SK-N-SH (cell line): Measurements from ENCODE around the gene CLASRP. TPM values are rescaled to one million over a fixed set of nuclear protein-coding genes. Genes with fewer than 3 reads are reported as not detected.

Experiments
- CTCF ChIA-PET: fragments of 300-600, 350-600 bp; formaldehyde crosslinking; extraction: SDS; loops from one replicate; lab custom pipeline; 2021; lab: Yijun Ruan, JAX
- POLR2A ChIA-PET: fragments of 350-600 bp; sonication (Branson Sonifier 250); formaldehyde crosslinking; extraction: SDS; loops from one replicate; lab custom pipeline; 2020; ENCODE audit warnings: antibody characterized with exemption, inconsistent platforms; lab: Yijun Ruan, JAX
- DNase-seq: peaks from one replicate; pipeline ENCODE4 v3.0.0; 2012
- H2AFZ ChIP-seq: fragments of 200-600 bp; sonication (generic); 2 replicates; pipeline ENCODE4 v1.8.1; 2016; ENCODE audit warnings: antibody characterized with exemption, mild to moderate bottlenecking, low read depth
- H3F3A ChIP-seq: fragments of 200-600 bp; sonication (generic); replicated peaks from 2 replicates; pipeline ENCODE3; 2016; ENCODE audit warnings: antibody characterized with exemption, mild to moderate bottlenecking; ENCODE audit not compliant: insufficient read depth
- H3K27ac ChIP-seq, 2 experiments: fragments of 200-500 bp in 1 of 2; fragments of 200-600 bp in 1 of 2; sonication (Bioruptor generic) in 1 of 2; sonication (generic), shearing (Covaris generic) in 1 of 2; 2 replicates each; pipeline versions ENCODE4 v1.5.1 to v1.6.1; 2014 to 2016; ENCODE audit warnings: low read depth in 2 of 2, inconsistent platforms in 1 of 2, low read length in 1 of 2, mild to moderate bottlenecking in 1 of 2, mixed read lengths in 1 of 2
- H3K27me3 ChIP-seq: fragments of 200-600 bp; sonication (generic), shearing (Covaris generic); 2 replicates; pipeline ENCODE4 v1.6.1; 2016; ENCODE audit warnings: mixed run types; ENCODE audit not compliant: insufficient read depth
- H3K36me3 ChIP-seq, 2 experiments: fragments of 200-500 bp in 1 of 2; fragments of 200-600 bp in 1 of 2; sonication (Bioruptor generic) in 1 of 2; sonication (generic) in 1 of 2; replicated peaks in 1 of 2; 2 replicates each; pipeline versions ENCODE3 to v1.5.1; 2014 to 2016; ENCODE audit warnings: low read length in 1 of 2, mild to moderate bottlenecking in 1 of 2; ENCODE audit not compliant: insufficient read depth in 2 of 2, control insufficient read depth in 1 of 2
- H3K4me1 ChIP-seq, 2 experiments: fragments of 200-500 bp in 1 of 2; fragments of 200-600 bp in 1 of 2; sonication (Bioruptor generic) in 1 of 2; sonication (generic), shearing (Covaris generic) in 1 of 2; 2 replicates each; pipeline versions ENCODE4 v1.5.1 to v1.6.1; 2014 to 2016; ENCODE audit warnings: low read depth in 1 of 2, low read length in 1 of 2, mixed run types in 1 of 2; ENCODE audit not compliant: insufficient read depth in 2 of 2, control insufficient read depth in 1 of 2
- H3K4me2 ChIP-seq: fragments of 200-600 bp; sonication (generic), shearing (Covaris generic); 2 replicates; pipeline ENCODE4 v1.6.1; 2017; ENCODE audit warnings: mixed run types
- H3K4me3 ChIP-seq, 2 experiments: fragments of 200-500 bp in 1 of 2; fragments of 200-600 bp in 1 of 2; sonication (Bioruptor generic) in 1 of 2; sonication (generic), shearing (Covaris generic) in 1 of 2; 2 replicates each; pipeline versions ENCODE4 v1.5.1 to v1.8.1; 2014 to 2016; ENCODE audit warnings: low read depth in 2 of 2, inconsistent platforms in 1 of 2, low read length in 1 of 2, mild to moderate bottlenecking in 1 of 2, mixed read lengths in 1 of 2, moderate library complexity in 1 of 2
- H3K79me2 ChIP-seq: fragments of 200-600 bp; sonication (generic); 2 replicates; pipeline ENCODE4 v1.8.1; 2017; ENCODE audit warnings: mild to moderate bottlenecking; ENCODE audit not compliant: insufficient read depth
- H3K9ac ChIP-seq: fragments of 200-600 bp; sonication (generic); 2 replicates; pipeline ENCODE4 v1.6.1; 2017; ENCODE audit warnings: mixed run types
- H3K9me2 ChIP-seq: fragments of 200-600 bp; sonication (generic); 2 replicates; pipeline ENCODE4 v1.6.1; 2017; ENCODE audit warnings: mixed run types
- H3K9me3 ChIP-seq: fragments of 200-600 bp; sonication (generic); 2 replicates; pipeline ENCODE4 v1.6.1; 2017; ENCODE audit warnings: mixed run types, mild to moderate bottlenecking, moderate library complexity
- H4K20me1 ChIP-seq: fragments of 200-600 bp; sonication (generic); 2 replicates; pipeline ENCODE4 v1.6.1; 2017; ENCODE audit warnings: mild to moderate bottlenecking, mixed run types; ENCODE audit not compliant: insufficient read depth
- ELF1 ChIP-seq: IDR thresholded peaks from 2 replicates; pipeline ENCODE4 v1.4.0; 2012
- EP300 ChIP-seq, 2 experiments: IDR thresholded peaks; 2 replicates each; pipeline versions ENCODE4 v1.4.0 to v1.6.1; 2012; ENCODE audit warnings: borderline replicate concordance in 1 of 2, low read depth in 1 of 2, low read length in 1 of 2
- FOXJ3 ChIP-seq: sonication (generic); formaldehyde crosslinking; IDR thresholded peaks from 2 replicates; pipeline ENCODE4 v1.5.1; 2020; ENCODE audit warnings: mild to moderate bottlenecking, missing genetic modification reagents
- FOXM1 ChIP-seq: IDR thresholded peaks from 2 replicates; pipeline ENCODE4 v1.4.0; 2012; ENCODE audit warnings: low read depth, mild to moderate bottlenecking
- GABPA ChIP-seq: IDR thresholded peaks from 2 replicates; pipeline ENCODE4 v1.4.0; 2012; ENCODE audit warnings: low read depth, mild to moderate bottlenecking
- GATA2 ChIP-seq: sonication (generic); formaldehyde crosslinking; IDR thresholded peaks from 2 replicates; pipeline ENCODE4 v1.5.0; 2020; ENCODE audit warnings: mild to moderate bottlenecking, missing genetic modification reagents
- JUND ChIP-seq: IDR thresholded peaks from 2 replicates; pipeline ENCODE4 v1.4.0; 2012
- MEF2A ChIP-seq: IDR thresholded peaks from 2 replicates; pipeline ENCODE4 v1.4.0; 2012; ENCODE audit warnings: low read depth, borderline replicate concordance
- RAD21 ChIP-seq: IDR thresholded peaks from 2 replicates; pipeline ENCODE4 v1.6.1; 2012; ENCODE audit warnings: mild to moderate bottlenecking, low read length
- RCOR1 ChIP-seq: fragments of 150-350 bp; IDR thresholded peaks from 2 replicates; pipeline ENCODE4 v1.6.1; 2017; ENCODE audit warnings: antibody characterized with exemption, low read length
- RFX5 ChIP-seq: IDR thresholded peaks from 2 replicates; pipeline ENCODE4 v1.6.1; 2012; ENCODE audit warnings: mild to moderate bottlenecking, improper control_type of control experiment, low read length
- SIN3A ChIP-seq: IDR thresholded peaks from 2 replicates; pipeline ENCODE4 v1.6.1; 2012; ENCODE audit warnings: low read depth, mild to moderate bottlenecking, low read length, moderate library complexity, borderline replicate concordance
- SMC3 ChIP-seq: IDR thresholded peaks from 2 replicates; pipeline ENCODE4 v1.6.1; 2012; ENCODE audit warnings: low read depth, low read length, improper control_type of control experiment
- TAF1 ChIP-seq: IDR thresholded peaks from 2 replicates; pipeline ENCODE4 v1.6.1; 2012; ENCODE audit warnings: low read depth, mild to moderate bottlenecking, low read length, moderate library complexity, borderline replicate concordance
- YY1 ChIP-seq: IDR thresholded peaks from 2 replicates; pipeline ENCODE4 v1.4.0; 2012; ENCODE audit warnings: low read depth, mild to moderate bottlenecking
- WGBS: methylation state at CpG from one replicate; pipeline ENCODE4 v1.1.6; 2017; ENCODE audit warnings: low lambda C conversion rate; 5-methylcytosine and 5-hydroxymethylcytosine counted together
- polyA plus RNA-seq, 3 experiments: library from polyadenylated mRNA; depleted of rRNA; stranded (reverse); fragments of >200 nt; gene quantifications; 2 replicates each; pipeline ENCODE4 v1.2.3, GENCODE V29; 2012
- TF ChIP-seq, protein P1 (sequence below): IDR thresholded peaks from 2 replicates; pipeline ENCODE4 v1.4.0; 2012; ENCODE audit warnings: low read depth, borderline replicate concordance
- TF ChIP-seq, protein P2 (sequence below): fragments of 150-350 bp; IDR thresholded peaks from 2 replicates; pipeline ENCODE4 v1.6.1; 2016; ENCODE audit warnings: mild to moderate bottlenecking, low read depth, low read length
- TF ChIP-seq, protein P3 (sequence below): IDR thresholded peaks from 2 replicates; pipeline ENCODE4; 2012

The CLASRP gene
- polyA plus RNA-seq, 1 of the 3 experiments (the other 2 are of a cell fraction), result 54.8 TPM

DNA sequence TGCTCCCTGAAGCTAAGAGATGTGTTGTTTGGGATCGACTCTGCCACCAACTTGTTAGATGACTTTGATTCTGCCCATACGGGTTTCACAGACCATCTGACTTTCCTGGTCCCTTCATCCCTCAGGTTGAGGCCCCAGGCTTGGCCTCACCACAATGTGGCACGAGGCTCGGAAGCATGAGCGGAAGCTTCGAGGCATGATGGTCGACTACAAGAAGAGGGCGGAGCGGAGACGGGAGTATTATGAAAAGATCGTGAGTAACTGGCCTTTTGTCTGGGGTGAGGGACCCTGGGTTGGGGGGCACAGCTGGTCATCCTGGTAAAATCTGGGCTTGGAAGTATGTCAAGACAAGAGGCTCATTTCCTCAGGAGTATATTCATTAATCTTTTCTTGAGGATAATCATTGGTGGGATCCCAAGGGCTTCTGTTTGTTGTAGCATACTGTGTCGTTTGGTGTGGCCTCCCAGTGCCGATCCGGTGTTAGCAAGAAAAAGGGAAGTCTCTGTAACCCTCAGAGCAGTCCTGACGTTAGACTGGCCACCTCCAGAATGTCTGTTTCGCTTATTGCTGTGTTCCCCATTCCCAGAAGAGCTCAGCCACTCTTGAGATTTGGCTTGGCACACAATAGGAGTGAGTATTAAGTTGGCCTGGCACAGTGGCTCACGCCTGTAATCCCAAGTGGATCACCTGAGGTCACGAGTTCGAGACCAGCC lies 1.4 kb downstream of the CLASRP start:
- Histone ChIP-seq H3K4me3 (peak overlapping the region; percentile 72 to 90), H3K9ac (peak overlapping the region; percentile 97)
- TF ChIP-seq, protein P1, sequence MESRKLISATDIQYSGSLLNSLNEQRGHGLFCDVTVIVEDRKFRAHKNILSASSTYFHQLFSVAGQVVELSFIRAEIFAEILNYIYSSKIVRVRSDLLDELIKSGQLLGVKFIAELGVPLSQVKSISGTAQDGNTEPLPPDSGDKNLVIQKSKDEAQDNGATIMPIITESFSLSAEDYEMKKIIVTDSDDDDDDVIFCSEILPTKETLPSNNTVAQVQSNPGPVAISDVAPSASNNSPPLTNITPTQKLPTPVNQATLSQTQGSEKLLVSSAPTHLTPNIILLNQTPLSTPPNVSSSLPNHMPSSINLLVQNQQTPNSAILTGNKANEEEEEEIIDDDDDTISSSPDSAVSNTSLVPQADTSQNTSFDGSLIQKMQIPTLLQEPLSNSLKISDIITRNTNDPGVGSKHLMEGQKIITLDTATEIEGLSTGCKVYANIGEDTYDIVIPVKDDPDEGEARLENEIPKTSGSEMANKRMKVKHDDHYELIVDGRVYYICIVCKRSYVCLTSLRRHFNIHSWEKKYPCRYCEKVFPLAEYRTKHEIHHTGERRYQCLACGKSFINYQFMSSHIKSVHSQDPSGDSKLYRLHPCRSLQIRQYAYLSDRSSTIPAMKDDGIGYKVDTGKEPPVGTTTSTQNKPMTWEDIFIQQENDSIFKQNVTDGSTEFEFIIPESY, result no peak
- TF ChIP-seq, protein P2, sequence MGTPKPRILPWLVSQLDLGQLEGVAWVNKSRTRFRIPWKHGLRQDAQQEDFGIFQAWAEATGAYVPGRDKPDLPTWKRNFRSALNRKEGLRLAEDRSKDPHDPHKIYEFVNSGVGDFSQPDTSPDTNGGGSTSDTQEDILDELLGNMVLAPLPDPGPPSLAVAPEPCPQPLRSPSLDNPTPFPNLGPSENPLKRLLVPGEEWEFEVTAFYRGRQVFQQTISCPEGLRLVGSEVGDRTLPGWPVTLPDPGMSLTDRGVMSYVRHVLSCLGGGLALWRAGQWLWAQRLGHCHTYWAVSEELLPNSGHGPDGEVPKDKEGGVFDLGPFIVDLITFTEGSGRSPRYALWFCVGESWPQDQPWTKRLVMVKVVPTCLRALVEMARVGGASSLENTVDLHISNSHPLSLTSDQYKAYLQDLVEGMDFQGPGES, result no peak
- TF ChIP-seq TAF1, result no peak
- TF ChIP-seq RFX5, result no peak
- TF ChIP-seq, protein P3, sequence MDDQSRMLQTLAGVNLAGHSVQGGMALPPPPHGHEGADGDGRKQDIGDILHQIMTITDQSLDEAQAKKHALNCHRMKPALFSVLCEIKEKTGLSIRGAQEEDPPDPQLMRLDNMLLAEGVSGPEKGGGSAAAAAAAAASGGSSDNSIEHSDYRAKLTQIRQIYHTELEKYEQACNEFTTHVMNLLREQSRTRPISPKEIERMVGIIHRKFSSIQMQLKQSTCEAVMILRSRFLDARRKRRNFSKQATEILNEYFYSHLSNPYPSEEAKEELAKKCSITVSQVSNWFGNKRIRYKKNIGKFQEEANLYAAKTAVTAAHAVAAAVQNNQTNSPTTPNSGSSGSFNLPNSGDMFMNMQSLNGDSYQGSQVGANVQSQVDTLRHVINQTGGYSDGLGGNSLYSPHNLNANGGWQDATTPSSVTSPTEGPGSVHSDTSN, result no peak
- TF ChIP-seq FOXM1, result no peak
- no peak for TF ChIP-seq RCOR1
- no peak for TF ChIP-seq GABPA
- no peak for TF ChIP-seq EP300 (IDR thresholded peaks at IDR 0.05; ENCODE audit: borderline replicate concordance in 1 of 2, low read depth in 1 of 2, low read length in 1 of 2)
- TF ChIP-seq GATA2, result no peak
- no peak for TF ChIP-seq FOXJ3 (CRISPR knock-in tag)
- TF ChIP-seq RAD21, result no peak
- TF ChIP-seq SMC3, result no peak
- no peak for TF ChIP-seq MEF2A
- no peak for TF ChIP-seq SIN3A
- TF ChIP-seq YY1, result no peak
- no peak for TF ChIP-seq ELF1
- TF ChIP-seq JUND, result no peak
- TF ChIP-seq, all 33 proteins: peak for 0
- Histone ChIP-seq H3K4me1 (peaks cover 10 to 11% of the 10 kb centered on the region in 2 experiments; a peak in 3 of 4 replicates), H3K4me2 (peak overlapping the region; percentile 97), H3K27me3 (no peaks in the 10 kb centered on the region), H3K27ac (no peak overlapping the region; a peak in 1 of 4 replicates), H3K9me2 (no peaks in the 10 kb centered on the region), H3F3A (peaks cover 7% of the 10 kb centered on the region), H4K20me1 (peaks cover 55% of the 10 kb centered on the region), H3K79me2 (peaks cover 64% of the 10 kb centered on the region), H2AFZ (no peak overlapping the region), H3K9me3 (no peaks in the 10 kb centered on the region), H3K36me3 (peaks cover 38 to 42% of the 10 kb centered on the region in 2 experiments)
- CTCF ChIA-PET, result interaction anchor here (1.4 to 2.5 kb wide), 3 partner anchors 19 to 298 kb away, joined by 3 to 17 read pairs (median 11); no protein-coding TSS in a partner anchor
- 80% methylated on average over 19 of the region's 19 CpGs for WGBS
- POLR2A ChIA-PET, result interaction anchor here (0.7 to 1.3 kb wide), 2 partner anchors 10 to 68 kb away, joined by 4 read pairs; no protein-coding TSS in a partner anchor
- no peak for DNase-seq
